Activated CD8-positive, alpha-beta memory T cell treated with anti-CD3 and anti-CD28 coated beads for 48 hours (primary cell): ENCODE data around the gene GRIN2D.

Experiments
- DNase-seq, 3 experiments: peaks; one replicate each; pipeline ENCODE4 v3.0.0-alpha.2; 2020; ENCODE audit warnings: low read depth in 2 of 3, low spot score in 2 of 3

Gene GRIN2D

DNA sequence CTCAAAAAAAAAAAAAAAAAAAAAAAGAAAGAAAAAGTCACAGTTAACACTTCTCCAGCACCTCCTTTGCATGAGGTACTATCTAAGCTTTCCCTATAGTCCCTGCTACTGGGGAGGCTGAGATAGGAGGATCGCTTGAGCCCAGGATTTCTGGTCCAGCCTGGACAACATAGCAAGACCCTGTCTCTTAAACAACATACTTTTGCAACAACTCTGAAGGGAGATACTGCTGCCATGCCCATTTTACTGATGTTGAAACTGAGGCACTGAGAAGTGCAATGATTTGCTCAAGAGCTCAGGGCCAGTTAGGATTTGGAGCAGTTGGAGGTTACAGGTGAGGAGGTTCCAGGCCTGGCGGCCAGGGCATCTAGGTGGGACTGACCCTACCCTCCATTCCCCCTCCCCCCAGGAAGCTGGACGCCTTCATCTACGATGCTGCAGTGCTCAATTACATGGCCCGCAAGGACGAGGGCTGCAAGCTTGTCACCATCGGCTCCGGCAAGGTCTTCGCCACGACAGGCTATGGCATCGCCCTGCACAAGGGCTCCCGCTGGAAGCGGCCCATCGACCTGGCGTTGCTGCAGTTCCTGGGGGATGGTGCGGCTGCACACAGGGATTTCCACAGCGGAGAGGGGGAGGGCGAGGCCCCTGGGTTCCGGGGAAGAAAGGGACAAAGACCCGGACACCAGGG lies 48.0 kb downstream of the GRIN2D start:
- DNase-seq = no peak

DNA sequence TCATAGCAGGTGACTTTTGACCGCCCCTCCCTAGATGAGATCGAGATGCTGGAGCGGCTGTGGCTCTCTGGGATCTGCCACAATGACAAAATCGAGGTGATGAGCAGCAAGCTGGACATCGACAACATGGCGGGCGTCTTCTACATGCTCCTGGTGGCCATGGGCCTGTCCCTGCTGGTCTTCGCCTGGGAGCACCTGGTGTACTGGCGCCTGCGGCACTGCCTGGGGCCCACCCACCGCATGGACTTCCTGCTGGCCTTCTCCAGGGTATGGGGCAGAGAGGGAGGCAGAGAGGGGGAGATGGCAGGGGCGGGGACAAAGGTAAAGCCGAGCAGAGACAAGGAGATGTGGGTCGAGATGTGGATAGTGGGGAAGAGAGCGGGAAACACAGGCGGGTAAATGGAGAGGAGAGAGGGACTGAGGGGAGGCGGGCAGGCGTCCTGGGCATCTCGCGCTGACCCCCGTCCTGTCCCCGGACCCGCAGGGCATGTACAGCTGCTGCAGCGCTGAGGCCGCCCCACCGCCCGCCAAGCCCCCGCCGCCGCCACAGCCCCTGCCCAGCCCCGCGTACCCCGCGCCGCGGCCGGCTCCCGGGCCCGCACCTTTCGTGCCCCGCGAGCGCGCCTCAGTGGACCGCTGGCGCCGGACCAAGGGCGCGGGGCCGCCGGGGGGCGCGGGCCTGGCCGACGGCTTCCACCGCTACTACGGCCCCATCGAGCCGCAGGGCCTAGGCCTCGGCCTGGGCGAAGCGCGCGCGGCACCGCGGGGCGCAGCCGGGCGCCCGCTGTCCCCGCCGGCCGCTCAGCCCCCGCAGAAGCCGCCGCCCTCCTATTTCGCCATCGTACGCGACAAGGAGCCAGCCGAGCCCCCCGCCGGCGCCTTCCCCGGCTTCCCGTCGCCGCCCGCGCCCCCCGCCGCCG lies 48.9 kb downstream of the GRIN2D start:
- DNase-seq = no peak

DNA sequence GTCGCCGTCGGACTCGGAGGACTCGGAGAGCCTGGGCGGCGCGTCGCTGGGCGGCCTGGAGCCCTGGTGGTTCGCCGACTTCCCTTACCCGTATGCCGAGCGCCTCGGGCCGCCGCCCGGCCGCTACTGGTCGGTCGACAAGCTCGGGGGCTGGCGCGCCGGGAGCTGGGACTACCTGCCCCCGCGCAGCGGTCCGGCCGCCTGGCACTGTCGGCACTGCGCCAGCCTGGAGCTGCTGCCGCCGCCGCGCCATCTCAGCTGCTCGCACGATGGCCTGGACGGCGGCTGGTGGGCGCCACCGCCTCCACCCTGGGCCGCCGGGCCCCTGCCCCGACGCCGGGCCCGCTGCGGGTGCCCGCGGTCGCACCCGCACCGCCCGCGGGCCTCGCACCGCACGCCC lies 49.8 kb downstream of the GRIN2D start:
- DNase-seq = no peak
